ENCODE results near the gene MAFG. TPM values are rescaled to one million over a fixed set of nuclear protein-coding genes. Genes with fewer than 3 reads are reported as not detected.
A peak's percentile ranks its signal among the peaks of the same experiment; 100 is the strongest.

The MAFG gene
- total and polyA plus RNA-seq, 2 of the 13 experiments (the other 11 are each of a cell fraction or from before 2014, with no cell fraction given): 14.5 to 20.0 TPM

- TF ChIP-seq ZNF407 (CRISPR knock-in tag; IDR thresholded peaks at IDR 0.05; ENCODE audit: not compliant biosample characterization) (no peak), ZNF850 (CRISPR knock-in tag; conservative IDR thresholded peaks at IDR 0.05) (no peak; the same call in 1 of the 2 replicates), ZNF569 (CRISPR knock-in tag; IDR thresholded peaks at IDR 0.05; ENCODE audit: borderline replicate concordance) (no peak), GLMP (CRISPR knock-in tag; IDR thresholded peaks at IDR 0.05; ENCODE audit: borderline replicate concordance) (no peak), TFE3 (CRISPR knock-in tag; IDR thresholded peaks at IDR 0.05) (no peak), BCL6 (CRISPR knock-in tag; IDR thresholded peaks at IDR 0.05) (no peak), ZNF441 (CRISPR knock-in tag; IDR thresholded peaks at IDR 0.05; ENCODE audit: borderline replicate concordance) (no peak; the same call in 1 of the 2 replicates), POLR2A (IDR thresholded peaks at IDR 0.05; ENCODE audit: insufficient read depth in 1 of 2, low read depth in 2 of 2, low read length in 2 of 2) (peak in 1 of 2 experiments; percentile 30; a peak in 1 of 4 replicates), SP1 (IDR thresholded peaks at IDR 0.05) (no peak), SP1 (CRISPR knock-in tag; IDR thresholded peaks at IDR 0.05) (peak; percentile 87), ZNF768 (CRISPR knock-in tag; IDR thresholded peaks at IDR 0.05) (no peak), ZNF615 (CRISPR knock-in tag; IDR thresholded peaks at IDR 0.05; ENCODE audit: borderline replicate concordance) (no peak), ZNF597 (CRISPR knock-in tag; IDR thresholded peaks at IDR 0.05) (no peak), RAD51 (IDR thresholded peaks at IDR 0.05; ENCODE audit: borderline replicate concordance) (no peak), RFXANK (CRISPR knock-in tag; IDR thresholded peaks at IDR 0.05) (no peak), SP2 (CRISPR knock-in tag; IDR thresholded peaks at IDR 0.05) (peak; percentile 84), MAFG (CRISPR knock-in tag; IDR thresholded peaks at IDR 0.05) (no peak)
Observed at GRCh38 chr17:81911277-81911961, 16.1 kb downstream of the MAFG start, which contains the start of gene PCYT2 (continued).

Data from HepG2 (cell line).